Ovary (tissue), 3 donors: ENCODE measurements around the gene FUT3.

Experiments used
- CTCF ChIP-seq, 3 donors: fragments of 450-650 bp in 2 of 3; fragments of 200-600 bp in 1 of 3; IDR thresholded peaks; one replicate each; pipeline versions ENCODE4 v1.5.1 to v1.8.0; 2016 to 2022; ENCODE audit warnings: antibody characterized with exemption in 3 of 3, mild to moderate bottlenecking in 1 of 3
- EP300 ChIP-seq: sonication (generic); formaldehyde crosslinking; IDR thresholded peaks from one replicate; pipeline ENCODE4 v1.6.1; 2017; ENCODE audit warnings: antibody characterized with exemption
- POLR2A ChIP-seq: fragments of 450-650 bp; IDR thresholded peaks from one replicate; pipeline ENCODE4 v1.6.1; 2017; ENCODE audit warnings: antibody characterized with exemption, mild to moderate bottlenecking, moderate library complexity
- donor health status: DM: no; HTN: no; CAD: no.

DNA sequence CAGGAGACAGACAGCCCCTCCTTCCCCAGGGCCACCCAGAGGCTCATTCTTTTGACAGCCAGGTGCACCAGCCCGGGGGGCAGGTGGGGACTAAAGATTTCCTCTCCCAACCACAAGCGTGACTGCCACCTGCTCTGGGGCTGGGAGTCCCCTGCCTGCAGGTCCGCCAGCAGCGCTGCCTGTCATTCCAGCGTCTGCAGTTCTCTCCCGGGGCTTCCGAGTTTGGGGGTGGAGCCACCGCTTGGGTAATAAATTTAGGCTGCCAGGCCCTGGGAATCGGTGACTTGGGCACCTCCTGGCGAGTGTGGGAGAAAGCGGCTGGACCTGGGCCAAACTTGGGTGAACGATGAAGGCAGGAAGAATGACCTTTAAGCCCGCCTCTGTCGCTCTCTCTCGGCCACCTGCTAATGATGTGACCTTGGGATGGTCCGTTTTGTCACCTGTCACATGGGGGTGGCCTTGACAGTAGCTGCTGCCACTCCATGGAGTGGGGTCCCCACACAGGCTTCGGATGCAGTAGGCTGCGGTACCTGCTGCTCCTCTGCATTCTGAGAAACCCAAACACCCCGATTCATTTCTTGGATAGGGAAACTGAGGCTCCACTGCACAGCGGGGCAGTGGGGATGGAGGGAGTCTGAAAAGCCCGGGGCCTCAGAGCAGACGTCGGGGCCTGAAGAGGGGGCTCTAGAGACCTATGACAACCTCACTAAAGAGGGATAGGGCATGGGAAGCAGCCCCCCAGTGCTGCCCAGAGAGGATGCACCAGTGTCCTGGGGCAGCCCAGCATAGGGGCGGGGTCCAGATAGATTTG lies 24.5 kb downstream of the FUT3 start:
- no peak for TF ChIP-seq CTCF (IDR thresholded peaks at IDR 0.05)
- TF ChIP-seq EP300, result no peak
- TF ChIP-seq POLR2A, result no peak
